ENCODE measurements around the gene PRPH.
"Not testable (repeated sequence)": the region's sequence is repeated elsewhere in the genome, so short reads cannot be mapped to it uniquely, and the experiment has no call there.

Gene PRPH

GRCh38 chr12:49295082-49295936 is at the start of gene PRPH:
Gene PRPH (plus strand): TSS chr12:49295147. CDS start chr12:49295201, 54 bp downstream.
- no peak for DNase-seq

GRCh38 chr12:49251357-49251756 is 43.6 kb upstream of the PRPH start:
- no peak for DNase-seq

GRCh38 chr12:49253033-49253623 is 41.8 kb upstream of the PRPH start:
- no peak for DNase-seq

GRCh38 chr12:49255456-49255855 is 39.5 kb upstream of the PRPH start:
- DNase-seq = not testable (repeated sequence)

- no peak for DNase-seq
These were observed 38.9 kb upstream of the PRPH start for GRCh38 chr12:49255857-49256637.

GRCh38 chr12:49257508-49258184 is 37.3 kb upstream of the PRPH start:
- not testable (repeated sequence) for DNase-seq

- DNase-seq = no peak
These were observed 35.5 kb upstream of the PRPH start for GRCh38 chr12:49259452-49259851.

- no peak for DNase-seq
These were observed 34.8 kb upstream of the PRPH start for GRCh38 chr12:49260166-49260565.

GRCh38 chr12:49260571-49261363 is 34.2 kb upstream of the PRPH start:
- DNase-seq = no peak

- no peak for DNase-seq
These were observed 33.2 kb upstream of the PRPH start for GRCh38 chr12:49261721-49262120.

GRCh38 chr12:49263400-49263763 is 31.6 kb upstream of the PRPH start:
- no peak for DNase-seq

GRCh38 chr12:49264466-49264872 is 30.5 kb upstream of the PRPH start:
- no peak for DNase-seq

GRCh38 chr12:49264873-49265792 is 29.8 kb upstream of the PRPH start, which contains the start of gene TUBA1C:
Gene TUBA1C (plus strand): TSS chr12:49265082. CDS start chr12:49265182, 100 bp downstream.
- DNase-seq = peak; percentile 83

- not testable (repeated sequence) for DNase-seq
These were observed 25.8 kb upstream of the PRPH start for GRCh38 chr12:49269191-49269590.

GRCh38 chr12:49272790-49273725 is 21.9 kb upstream of the PRPH start:
- no peak for DNase-seq

- no peak for DNase-seq
These were observed 21.1 kb upstream of the PRPH start for GRCh38 chr12:49273726-49274395.

- no peak for DNase-seq
These were observed 20.4 kb upstream of the PRPH start for GRCh38 chr12:49274396-49275069.
